Esophagus muscularis mucosa (tissue), 4 donors: ENCODE measurements around the gene TNFSF11. TPM values are rescaled to one million over a fixed set of nuclear protein-coding genes. Genes with fewer than 3 reads are reported as not detected.

ENCODE experiments used
- DNase-seq: peaks from one replicate; pipeline ENCODE4 v3.0.0-alpha.2; 2017; ENCODE audit errors: extremely low spot score
- H3K27ac ChIP-seq, 4 donors: fragments of 200-600 bp; sonication (generic); replicated peaks in 1 of 4; 1 replicate in 3 of 4; 2 replicates in 1 of 4; pipeline ENCODE4 v1.5.1; 2016 to 2019; ENCODE audit warnings: mild to moderate bottlenecking in 1 of 4
- H3K27me3 ChIP-seq, 4 donors: fragments of 200-600 bp; sonication (generic); one replicate each; pipeline versions ENCODE4 v1.5.1 to v1.6.0; 2016 to 2019
- H3K36me3 ChIP-seq, 4 donors: fragments of 200-600 bp; sonication (generic); one replicate each; pipeline ENCODE4 v1.5.1; 2016 to 2019
- H3K4me1 ChIP-seq, 4 donors: fragments of 200-600 bp; sonication (generic); one replicate each; pipeline ENCODE4 v1.5.1; 2016 to 2019
- H3K4me3 ChIP-seq, 4 donors: fragments of 200-600 bp; sonication (generic); 1 replicate in 2 of 4; 2 replicates in 2 of 4; pipeline ENCODE4 v1.5.1; 2016 to 2019; ENCODE audit warnings: mild to moderate bottlenecking in 4 of 4, moderate library complexity in 1 of 4
- H3K9me3 ChIP-seq, 4 donors: fragments of 200-600 bp; sonication (generic); 1 replicate in 3 of 4; 2 replicates in 1 of 4; pipeline ENCODE4 v1.5.1; 2016 to 2019
- EP300 ChIP-seq: sonication (generic); formaldehyde crosslinking; IDR thresholded peaks from one replicate; pipeline ENCODE4 v1.6.1; 2017; ENCODE audit warnings: antibody characterized with exemption
- POLR2A ChIP-seq: fragments of 450-650 bp; IDR thresholded peaks from one replicate; pipeline ENCODE4 v1.6.1; 2017; ENCODE audit warnings: antibody characterized with exemption, moderate library complexity, mild to moderate bottlenecking, low read depth
- POLR2AphosphoS5 ChIP-seq, 2 donors: sonication (generic); formaldehyde crosslinking; IDR thresholded peaks; one replicate each; pipeline ENCODE4 v1.6.1; 2017; ENCODE audit warnings: antibody characterized with exemption in 2 of 2
- WGBS: methylation state at CpG from one replicate; pipeline ENCODE4 v1.1.5; 2018; 5-methylcytosine and 5-hydroxymethylcytosine counted together
- intact Hi-C: fragments of 100-400 bp; cut with DNase I; formaldehyde crosslinking; loops from one replicate; pipeline ENCODE4 v1.15.1; 2023
- total RNA-seq, 4 donors: library from RNA; depleted of rRNA; stranded (reverse); fragments of >200 nt; gene quantifications; one replicate each; pipeline versions ENCODE4 v1.1.0 to v1.2.1, GENCODE V29; 2016
- TF ChIP-seq, protein P1 (sequence below), 3 experiments: fragments of 200-600 bp in 2 of 3; fragments of 450-650 bp in 1 of 3; sonication (generic) in 2 of 3; IDR thresholded peaks; one replicate each; pipeline ENCODE4 v1.5.1; 2017 to 2019; ENCODE audit warnings: antibody characterized with exemption in 3 of 3, mild to moderate bottlenecking in 2 of 3, moderate library complexity in 1 of 3

Gene TNFSF11
- total RNA-seq, 4 donors from 2014 or later, result 0.17 TPM; not detected in 3

GRCh38 chr13:42561752-42562467 lies 12.0 kb upstream of the TNFSF11 start:
- 63% methylated on average over 3 of the region's 3 CpGs for WGBS
- H3K27me3 ChIP-seq, result no peaks in the 10 kb centered on the region
- H3K9me3 ChIP-seq, result peaks cover 0 to 5% (median 2%) of the 10 kb centered on the region in 4 donors
- H3K36me3 ChIP-seq, result no peaks in the 10 kb centered on the region
- no peak overlapping the region for H3K27ac ChIP-seq
- TF ChIP-seq EP300, result no peak
- no peak for TF ChIP-seq POLR2A
- TF ChIP-seq, protein P1, sequence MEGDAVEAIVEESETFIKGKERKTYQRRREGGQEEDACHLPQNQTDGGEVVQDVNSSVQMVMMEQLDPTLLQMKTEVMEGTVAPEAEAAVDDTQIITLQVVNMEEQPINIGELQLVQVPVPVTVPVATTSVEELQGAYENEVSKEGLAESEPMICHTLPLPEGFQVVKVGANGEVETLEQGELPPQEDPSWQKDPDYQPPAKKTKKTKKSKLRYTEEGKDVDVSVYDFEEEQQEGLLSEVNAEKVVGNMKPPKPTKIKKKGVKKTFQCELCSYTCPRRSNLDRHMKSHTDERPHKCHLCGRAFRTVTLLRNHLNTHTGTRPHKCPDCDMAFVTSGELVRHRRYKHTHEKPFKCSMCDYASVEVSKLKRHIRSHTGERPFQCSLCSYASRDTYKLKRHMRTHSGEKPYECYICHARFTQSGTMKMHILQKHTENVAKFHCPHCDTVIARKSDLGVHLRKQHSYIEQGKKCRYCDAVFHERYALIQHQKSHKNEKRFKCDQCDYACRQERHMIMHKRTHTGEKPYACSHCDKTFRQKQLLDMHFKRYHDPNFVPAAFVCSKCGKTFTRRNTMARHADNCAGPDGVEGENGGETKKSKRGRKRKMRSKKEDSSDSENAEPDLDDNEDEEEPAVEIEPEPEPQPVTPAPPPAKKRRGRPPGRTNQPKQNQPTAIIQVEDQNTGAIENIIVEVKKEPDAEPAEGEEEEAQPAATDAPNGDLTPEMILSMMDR (IDR thresholded peaks at IDR 0.05), result no peak
- TF ChIP-seq POLR2AphosphoS5 (IDR thresholded peaks at IDR 0.05), result no peak
- H3K4me3 ChIP-seq, result no peak overlapping the region
- DNase-seq, result no peak
- no peaks in the 10 kb centered on the region for H3K4me1 ChIP-seq
- intact Hi-C loops, result no loop called here

GRCh38 chr13:42567906-42568305 lies 6.0 kb upstream of the TNFSF11 start:
- Histone ChIP-seq H3K36me3 (no peaks in the 10 kb centered on the region), H3K4me1 (no peaks in the 10 kb centered on the region), H3K27ac (no peak overlapping the region), H3K9me3 (peaks cover 0 to 5% (median 2%) of the 10 kb centered on the region in 4 donors), H3K27me3 (no peaks in the 10 kb centered on the region), H3K4me3 (no peak overlapping the region)
- 74% methylated on average over 2 of the region's 2 CpGs for WGBS
- intact Hi-C loops, result no loop called here
- no peak for TF ChIP-seq POLR2A
- TF ChIP-seq, protein P1 (IDR thresholded peaks at IDR 0.05), result no peak
- no peak for TF ChIP-seq EP300
- no peak for TF ChIP-seq POLR2AphosphoS5 (IDR thresholded peaks at IDR 0.05)
- DNase-seq, result no peak

DNA sequence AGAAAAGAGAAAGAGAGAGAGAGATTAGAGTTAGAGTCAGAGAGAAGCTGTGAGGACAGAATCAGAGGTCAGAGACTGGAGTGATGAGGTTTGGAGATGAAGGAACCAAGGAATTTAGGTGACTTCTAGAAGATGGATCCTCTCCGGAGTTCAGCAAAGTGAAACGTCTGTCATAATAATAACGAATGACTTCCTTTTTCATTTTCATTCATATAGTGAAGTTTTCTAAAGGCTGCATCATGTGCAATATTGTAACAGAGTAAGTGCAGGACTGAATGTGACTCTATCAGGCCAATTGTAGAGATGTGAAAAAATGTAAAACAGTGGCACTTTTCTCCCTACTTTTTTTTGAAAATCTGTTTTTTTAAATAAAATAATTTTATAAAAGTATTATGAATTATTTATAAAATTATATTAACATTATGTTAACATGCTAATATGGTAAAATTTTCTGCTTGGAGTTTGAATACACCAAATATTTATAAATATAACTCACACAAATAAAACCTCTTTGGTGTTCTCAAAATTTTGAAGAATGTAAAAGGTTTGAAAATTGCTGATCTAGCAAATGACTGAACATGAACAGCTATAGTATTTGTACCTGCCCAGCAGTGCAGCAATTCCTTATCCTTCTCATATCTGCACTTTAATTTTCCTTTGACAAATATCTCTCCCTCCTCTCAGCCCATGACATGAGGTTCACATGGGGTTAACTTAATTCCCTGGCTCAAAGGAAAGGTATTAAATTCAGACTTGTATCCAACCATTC lies 4.2 kb upstream of the TNFSF11 start:
- WGBS, result 36% methylated on average over 3 of the region's 3 CpGs
- Histone ChIP-seq H3K27me3 (peaks cover 0 to 16% (median 10%) of the 10 kb centered on the region in 4 donors), H3K9me3 (no peaks in the 10 kb centered on the region), H3K4me3 (no peak overlapping the region), H3K36me3 (no peaks in the 10 kb centered on the region), H3K27ac (no peak overlapping the region), H3K4me1 (peaks cover 8 to 10% (median 9%) of the 10 kb centered on the region in 4 donors)
- no peak for DNase-seq
- TF ChIP-seq EP300 (no peak), POLR2AphosphoS5 (IDR thresholded peaks at IDR 0.05) (no peak), POLR2A (no peak)
- TF ChIP-seq, protein P1 (IDR thresholded peaks at IDR 0.05), result no peak
- intact Hi-C loops, result no loop called here

DNA sequence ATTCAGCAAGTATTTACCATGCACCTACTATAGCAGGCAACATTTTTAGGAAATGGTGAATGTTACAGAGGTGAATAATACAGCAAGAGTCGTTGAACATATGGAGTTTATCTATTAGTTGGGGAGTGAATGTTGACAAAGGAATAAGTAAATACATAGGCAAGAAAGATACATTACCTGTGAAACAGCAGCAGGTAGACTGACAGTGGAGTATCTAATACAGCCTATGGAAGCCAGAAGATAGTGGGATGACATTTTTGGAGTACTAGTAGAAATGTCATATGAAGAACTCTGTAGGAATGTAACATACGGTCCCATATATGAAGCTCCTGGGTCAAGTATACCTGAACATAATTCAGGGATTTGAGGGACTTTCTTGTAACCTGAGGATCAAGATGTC lies 2.1 kb upstream of the TNFSF11 start:
- Histone ChIP-seq H3K4me3 (no peak overlapping the region), H3K27ac (no peak overlapping the region), H3K9me3 (no peaks in the 10 kb centered on the region), H3K36me3 (no peaks in the 10 kb centered on the region), H3K4me1 (peaks cover 12 to 14% (median 14%) of the 10 kb centered on the region in 4 donors), H3K27me3 (peaks cover 0 to 33% (median 13%) of the 10 kb centered on the region in 4 donors)
- WGBS, result 79% methylated on average over 2 of the region's 2 CpGs
- no peak for DNase-seq
- TF ChIP-seq POLR2A, result no peak
- intact Hi-C loops, result no loop called here
